IPS-18a (cell line): ENCODE measurements around the gene THOC5.
"Not testable (repeated sequence)": the region's sequence is repeated elsewhere in the genome, so short reads cannot be mapped to it uniquely, and the experiment has no call there.

Experiments
- H3K27ac ChIP-seq: one replicate; pipeline ENCODE4 v1.5.1; 2013; ENCODE audit warnings: low read length
- H3K27me3 ChIP-seq: one replicate; pipeline ENCODE4 v1.6.1; 2013; ENCODE audit warnings: mild to moderate bottlenecking, low read length; ENCODE audit not compliant: control insufficient read depth, insufficient read depth
- H3K36me3 ChIP-seq: one replicate; pipeline ENCODE4 v1.6.1; 2013; ENCODE audit warnings: low read depth, low read length; ENCODE audit not compliant: control insufficient read depth
- H3K4me1 ChIP-seq: one replicate; pipeline ENCODE4 v1.6.1; 2013; ENCODE audit warnings: low read depth, low read length; ENCODE audit not compliant: control insufficient read depth
- H3K4me3 ChIP-seq: one replicate; pipeline ENCODE4 v1.5.1; 2013; ENCODE audit warnings: low read length
- H3K9ac ChIP-seq: one replicate; pipeline ENCODE4 v1.6.1; 2013; ENCODE audit warnings: mild to moderate bottlenecking, low read length, moderate library complexity
- H3K9me3 ChIP-seq: one replicate; pipeline ENCODE4 v1.6.1; 2013; ENCODE audit warnings: low read depth, low read length; ENCODE audit not compliant: control insufficient read depth

The THOC5 gene

DNA sequence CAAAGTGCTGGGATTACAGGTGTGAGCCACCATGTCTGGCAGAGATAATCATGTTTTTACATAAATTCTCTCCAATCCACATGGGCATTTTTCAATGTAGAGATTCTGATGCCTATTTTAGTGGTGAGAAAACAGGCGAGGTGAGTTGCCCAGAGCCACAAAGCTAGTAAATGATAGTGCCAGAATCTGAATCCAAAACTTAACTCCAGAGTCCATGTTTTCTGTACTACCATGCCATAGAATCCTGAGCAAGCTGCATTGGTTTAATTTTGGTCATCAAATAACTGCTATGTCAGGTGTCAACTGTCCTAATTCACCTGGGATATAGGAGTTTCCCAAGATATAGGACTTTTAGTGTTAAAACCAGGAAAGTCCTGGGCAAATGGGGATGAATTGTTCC is 59.9 kb downstream of the THOC5 start:
- H3K27me3 ChIP-seq = no peaks in the 10 kb centered on the region
- H3K9ac ChIP-seq = no peak overlapping the region
- H3K9me3 ChIP-seq = no peaks in the 10 kb centered on the region
- H3K36me3 ChIP-seq = no peaks in the 10 kb centered on the region
- no peaks in the 10 kb centered on the region for H3K4me1 ChIP-seq
- H3K27ac ChIP-seq = no peak overlapping the region
- H3K4me3 ChIP-seq = no peak overlapping the region

GRCh38 chr22:29491012-29491411 is 62.5 kb downstream of the THOC5 start:
- Histone ChIP-seq H3K27ac (no peak overlapping the region), H3K4me3 (no peak overlapping the region)

GRCh38 chr22:29489127-29489780 is 64.3 kb downstream of the THOC5 start:
- not testable (repeated sequence) for H3K36me3 ChIP-seq, H3K4me3 ChIP-seq, H3K27me3 ChIP-seq, H3K9me3 ChIP-seq, H3K4me1 ChIP-seq, H3K27ac ChIP-seq, H3K9ac ChIP-seq

More at GRCh38 chr22:29491012-29491411, 62.5 kb downstream of the THOC5 start:
- H3K4me1 ChIP-seq = no peaks in the 10 kb centered on the region
- H3K36me3 ChIP-seq = no peaks in the 10 kb centered on the region
- no peaks in the 10 kb centered on the region for H3K9me3 ChIP-seq
- no peaks in the 10 kb centered on the region for H3K27me3 ChIP-seq
- H3K9ac ChIP-seq = no peak overlapping the region

DNA sequence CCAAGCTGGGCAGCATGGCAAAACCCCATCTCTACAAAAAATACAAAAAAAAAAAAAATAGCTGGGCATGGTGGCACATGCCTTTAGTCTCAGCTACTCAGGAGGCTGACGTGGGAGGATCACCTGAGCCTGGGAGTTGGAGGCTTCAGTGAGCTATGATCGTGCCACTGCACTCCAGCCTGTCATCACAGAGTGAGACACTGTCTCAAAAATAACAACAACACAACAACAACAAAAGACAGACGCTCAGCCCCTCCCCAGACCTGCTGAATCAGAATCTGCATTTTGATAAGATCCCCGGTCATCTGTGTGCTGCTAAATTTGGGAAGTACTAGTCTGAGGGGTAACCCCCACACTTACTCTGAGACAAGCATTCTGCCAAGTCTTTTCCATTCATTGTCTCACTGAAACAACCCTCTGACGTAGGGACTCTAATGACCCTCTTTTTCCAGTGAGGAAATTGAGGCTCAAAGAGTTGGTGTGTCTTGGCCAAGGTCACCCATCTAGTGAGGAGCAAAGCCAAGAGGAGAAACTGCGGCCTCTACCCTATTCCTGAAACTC is 66.1 kb downstream of the THOC5 start:
- no peaks in the 10 kb centered on the region for H3K36me3 ChIP-seq
- H3K4me1 ChIP-seq = no peaks in the 10 kb centered on the region
- H3K4me3 ChIP-seq = no peak overlapping the region
- H3K27ac ChIP-seq = no peak overlapping the region
- H3K9ac ChIP-seq = no peak overlapping the region
- H3K27me3 ChIP-seq = peaks cover 5% of the 10 kb centered on the region
- H3K9me3 ChIP-seq = no peaks in the 10 kb centered on the region

DNA sequence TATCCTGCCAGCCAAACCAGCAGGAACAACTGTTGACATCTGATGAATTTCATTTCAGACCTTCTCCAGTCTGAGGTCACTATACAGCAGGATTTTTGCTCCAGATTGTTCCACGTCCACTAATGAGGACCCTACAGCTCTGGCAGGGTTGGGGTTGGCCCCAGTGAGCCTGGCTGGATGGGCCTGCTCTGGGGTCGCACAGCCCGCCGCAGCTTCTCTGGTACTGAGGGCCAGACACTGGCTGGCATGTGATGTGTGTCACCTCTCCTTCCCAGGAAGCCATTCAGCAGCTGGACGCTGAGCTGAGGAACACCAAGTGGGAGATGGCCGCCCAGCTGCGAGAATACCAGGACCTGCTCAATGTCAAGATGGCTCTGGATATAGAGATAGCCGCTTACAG is 68.1 kb downstream of the THOC5 start:
- Histone ChIP-seq H3K4me3 (no peak overlapping the region), H3K9ac (no peak overlapping the region), H3K9me3 (no peaks in the 10 kb centered on the region), H3K27me3 (peaks cover 26% of the 10 kb centered on the region), H3K36me3 (no peaks in the 10 kb centered on the region), H3K4me1 (peaks cover 13% of the 10 kb centered on the region), H3K27ac (no peak overlapping the region)

- Histone ChIP-seq H3K4me3 (no peak overlapping the region), H3K27me3 (peaks cover 34% of the 10 kb centered on the region), H3K36me3 (no peaks in the 10 kb centered on the region), H3K9ac (no peak overlapping the region), H3K27ac (no peak overlapping the region), H3K9me3 (no peaks in the 10 kb centered on the region), H3K4me1 (peaks cover 13% of the 10 kb centered on the region)
These were observed 68.9 kb downstream of the THOC5 start for GRCh38 chr22:29484642-29485041.

GRCh38 chr22:29483254-29483653 is 70.3 kb downstream of the THOC5 start:
- H3K9ac ChIP-seq = no peak overlapping the region
- peaks cover 17% of the 10 kb centered on the region for H3K4me1 ChIP-seq
- H3K27me3 ChIP-seq = peaks cover 48% of the 10 kb centered on the region
- H3K27ac ChIP-seq = no peak overlapping the region
- H3K9me3 ChIP-seq = no peaks in the 10 kb centered on the region
- H3K36me3 ChIP-seq = no peaks in the 10 kb centered on the region
- H3K4me3 ChIP-seq = no peak overlapping the region

DNA sequence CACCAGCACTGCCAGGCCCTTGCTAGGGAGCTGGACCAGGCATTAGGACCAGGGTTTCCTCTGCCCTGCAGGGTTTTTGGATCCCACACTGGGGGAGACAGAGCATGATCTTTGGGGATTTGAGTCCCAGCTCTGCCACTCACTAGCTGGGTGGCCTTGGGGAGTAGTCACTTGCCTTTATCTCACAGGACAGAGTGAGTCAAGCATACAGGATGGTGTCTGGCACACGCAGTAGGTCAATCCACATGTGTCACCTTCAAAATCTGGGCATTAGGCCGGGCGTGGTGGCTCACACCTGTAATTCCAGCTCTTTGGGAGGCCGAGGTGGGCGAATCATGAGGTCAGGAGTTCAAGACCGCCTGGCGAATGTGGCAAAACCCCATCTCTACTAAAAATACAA is 70.8 kb downstream of the THOC5 start:
- no peak overlapping the region for H3K27ac ChIP-seq
- H3K4me1 ChIP-seq = peaks cover 21% of the 10 kb centered on the region
- no peaks in the 10 kb centered on the region for H3K9me3 ChIP-seq
- no peaks in the 10 kb centered on the region for H3K36me3 ChIP-seq
- no peak overlapping the region for H3K4me3 ChIP-seq
- H3K9ac ChIP-seq = no peak overlapping the region
- H3K27me3 ChIP-seq = peaks cover 53% of the 10 kb centered on the region

DNA sequence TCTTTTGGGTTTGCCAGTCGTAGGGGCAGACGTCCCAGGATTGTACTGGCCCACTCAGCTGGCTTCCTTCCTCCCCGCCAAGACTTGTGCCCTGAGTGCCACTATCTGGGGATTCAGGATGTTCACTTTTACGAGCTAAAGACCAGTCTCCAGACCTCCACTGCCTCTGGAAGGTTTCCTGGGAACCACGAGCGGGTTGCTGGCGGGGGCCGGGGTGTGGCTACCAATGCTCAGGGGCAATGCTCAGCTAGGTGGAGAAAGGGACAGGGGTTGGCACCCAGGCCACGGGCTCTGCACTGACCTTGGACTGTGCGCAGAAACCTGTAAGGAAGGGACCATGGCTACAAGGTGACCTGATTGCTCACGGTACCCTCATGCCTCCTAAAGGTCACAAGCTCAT is 71.3 kb downstream of the THOC5 start:
- no peaks in the 10 kb centered on the region for H3K36me3 ChIP-seq
- H3K27ac ChIP-seq = no peak overlapping the region
- H3K27me3 ChIP-seq = peaks cover 58% of the 10 kb centered on the region
- peak overlapping the region; percentile 47 for H3K4me3 ChIP-seq
- no peaks in the 10 kb centered on the region for H3K9me3 ChIP-seq
- H3K4me1 ChIP-seq = peaks cover 21% of the 10 kb centered on the region
- H3K9ac ChIP-seq = no peak overlapping the region

GRCh38 chr22:29481265-29482000 is 72.1 kb downstream of the THOC5 start:
- peaks cover 21% of the 10 kb centered on the region for H3K4me1 ChIP-seq
- no peaks in the 10 kb centered on the region for H3K9me3 ChIP-seq
- H3K4me3 ChIP-seq = peak overlapping the region; percentile 47
- H3K27me3 ChIP-seq = peaks cover 66% of the 10 kb centered on the region
- H3K36me3 ChIP-seq = no peaks in the 10 kb centered on the region
- H3K27ac ChIP-seq = no peak overlapping the region
- H3K9ac ChIP-seq = peak overlapping the region; percentile 14

DNA sequence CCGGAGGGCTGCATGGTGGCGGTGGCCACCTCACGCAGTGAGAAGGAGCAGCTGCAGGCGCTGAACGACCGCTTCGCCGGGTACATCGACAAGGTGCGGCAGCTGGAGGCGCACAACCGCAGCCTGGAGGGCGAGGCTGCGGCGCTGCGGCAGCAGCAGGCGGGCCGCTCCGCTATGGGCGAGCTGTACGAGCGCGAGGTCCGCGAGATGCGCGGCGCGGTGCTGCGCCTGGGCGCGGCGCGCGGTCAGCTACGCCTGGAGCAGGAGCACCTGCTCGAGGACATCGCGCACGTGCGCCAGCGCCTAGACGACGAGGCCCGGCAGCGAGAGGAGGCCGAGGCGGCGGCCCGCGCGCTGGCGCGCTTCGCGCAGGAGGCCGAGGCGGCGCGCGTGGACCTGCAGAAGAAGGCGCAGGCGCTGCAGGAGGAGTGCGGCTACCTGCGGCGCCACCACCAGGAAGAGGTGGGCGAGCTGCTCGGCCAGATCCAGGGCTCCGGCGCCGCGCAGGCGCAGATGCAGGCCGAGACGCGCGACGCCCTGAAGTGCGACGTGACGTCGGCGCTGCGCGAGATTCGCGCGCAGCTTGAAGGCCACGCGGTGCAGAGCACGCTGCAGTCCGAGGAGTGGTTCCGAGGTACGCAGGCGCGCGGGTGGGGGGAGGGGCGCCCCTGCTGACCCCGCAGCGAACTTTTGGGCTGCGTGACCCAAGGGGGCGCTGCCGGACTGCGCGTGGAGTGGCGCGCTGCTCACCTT is 72.9 kb downstream of the THOC5 start:
- Histone ChIP-seq H3K9me3 (no peaks in the 10 kb centered on the region), H3K36me3 (no peaks in the 10 kb centered on the region), H3K4me1 (peaks cover 21% of the 10 kb centered on the region), H3K27ac (no peak overlapping the region), H3K4me3 (peak overlapping the region; percentile 47), H3K27me3 (peaks cover 73% of the 10 kb centered on the region), H3K9ac (peak overlapping the region; percentile 14)
